Esophagus (tissue), 2 donors: Measurements from ENCODE around the gene SPOP. TPM values are rescaled to one million over a fixed set of nuclear protein-coding genes. Genes with fewer than 3 reads are reported as not detected.
"Not testable (repeated sequence)": the region's sequence is repeated elsewhere in the genome, so short reads cannot be mapped to it uniquely, and the experiment has no call there.

Experiments used
- H3K27ac ChIP-seq, 2 donors: one replicate each; pipeline ENCODE4 v1.5.1; 2013; ENCODE audit warnings: low read depth in 2 of 2, mild to moderate bottlenecking in 2 of 2, inconsistent platforms in 1 of 2, low read length in 1 of 2, moderate library complexity in 1 of 2
- H3K27me3 ChIP-seq, 2 donors: one replicate each; pipeline ENCODE4 v1.6.1; 2013; ENCODE audit warnings: low read length in 2 of 2, control low read depth in 1 of 2, mild to moderate bottlenecking in 1 of 2; ENCODE audit not compliant: insufficient read depth in 2 of 2, control insufficient read depth in 1 of 2
- H3K36me3 ChIP-seq, 2 donors: one replicate each; pipeline ENCODE4 v1.6.1; 2013; ENCODE audit warnings: low read length in 1 of 2; ENCODE audit not compliant: control insufficient read depth in 2 of 2, insufficient read depth in 2 of 2
- H3K4me1 ChIP-seq, 2 donors: one replicate each; pipeline ENCODE4 v1.6.1; 2013; ENCODE audit warnings: low read length in 1 of 2; ENCODE audit not compliant: control insufficient read depth in 2 of 2, insufficient read depth in 2 of 2
- H3K4me3 ChIP-seq, 2 donors: one replicate each; pipeline ENCODE4 v1.5.1; 2013; ENCODE audit warnings: low read length in 2 of 2, mild to moderate bottlenecking in 2 of 2, low read depth in 1 of 2, moderate library complexity in 1 of 2
- H3K9me3 ChIP-seq, 2 donors: one replicate each; pipeline ENCODE4 v1.6.1; 2013; ENCODE audit warnings: mild to moderate bottlenecking in 2 of 2, low read depth in 1 of 2, low read length in 1 of 2, moderate library complexity in 1 of 2; ENCODE audit not compliant: control insufficient read depth in 2 of 2, insufficient read depth in 1 of 2
- WGBS, 2 donors: extraction: QIAGEN DNeasy Blood & Tissue Kit; methylation state at CpG; one replicate each; pipeline ENCODE4 v1.1.7; 2013; 5-methylcytosine and 5-hydroxymethylcytosine counted together
- polyA plus RNA-seq, 2 donors: library from polyadenylated mRNA; stranded (reverse); fragments of 200-250 nt; gene quantifications; one replicate each; pipeline ENCODE4 v1.2.3, GENCODE V29; 2013
- donor health status: healthy with polysubstance abuse.
- donor health status: Bipolar disorder and iron deficiency.

The SPOP gene
- polyA plus RNA-seq, 2 donors: 15.1 to 22.6 TPM

- Histone ChIP-seq H3K4me3 (no peak overlapping the region), H3K9me3 (no peaks in the 10 kb centered on the region), H3K27me3 (no peaks in the 10 kb centered on the region), H3K27ac (peak overlapping the region; percentile 33 to 37), H3K36me3 (no peaks in the 10 kb centered on the region), H3K4me1 (peaks cover 8 to 15% of the 10 kb centered on the region in 2 donors)
- WGBS, 2 donors: 53 to 57% methylated on average over 15 of the region's 15 CpGs
These were observed 104.2 kb downstream of the SPOP start for GRCh38 chr17:49573510-49574322.

GRCh38 chr17:49572806-49573420 lies 105.0 kb downstream of the SPOP start:
- H3K9me3 ChIP-seq: no peaks in the 10 kb centered on the region
- 82 to 85% methylated on average over 6 of the region's 6 CpGs for WGBS, 2 donors
- H3K4me1 ChIP-seq: peaks cover 8 to 20% of the 10 kb centered on the region in 2 donors
- H3K27me3 ChIP-seq: no peaks in the 10 kb centered on the region
- H3K27ac ChIP-seq: no peak overlapping the region
- H3K4me3 ChIP-seq: no peak overlapping the region
- no peaks in the 10 kb centered on the region for H3K36me3 ChIP-seq

GRCh38 chr17:49572226-49572625 lies 105.7 kb downstream of the SPOP start:
- no peak overlapping the region for H3K4me3 ChIP-seq
- H3K36me3 ChIP-seq: no peaks in the 10 kb centered on the region
- H3K9me3 ChIP-seq: no peaks in the 10 kb centered on the region
- H3K4me1 ChIP-seq: peaks cover 8 to 19% of the 10 kb centered on the region in 2 donors
- 83 to 85% methylated on average over 3 of the region's 3 CpGs for WGBS, 2 donors
- H3K27me3 ChIP-seq: no peaks in the 10 kb centered on the region
- no peak overlapping the region for H3K27ac ChIP-seq

GRCh38 chr17:49571764-49572163 lies 106.1 kb downstream of the SPOP start:
- Histone ChIP-seq H3K4me1 (peaks cover 5 to 15% of the 10 kb centered on the region in 2 donors), H3K4me3 (no peak overlapping the region), H3K27me3 (no peaks in the 10 kb centered on the region), H3K36me3 (no peaks in the 10 kb centered on the region), H3K27ac (no peak overlapping the region), H3K9me3 (no peaks in the 10 kb centered on the region)
- WGBS, 2 donors: 35 to 43% methylated on average over 4 of the region's 4 CpGs

- H3K9me3 ChIP-seq: no peaks in the 10 kb centered on the region
- peaks cover under 1 to 13% of the 10 kb centered on the region in 2 donors for H3K4me1 ChIP-seq
- no peaks in the 10 kb centered on the region for H3K36me3 ChIP-seq
- no peak overlapping the region for H3K27ac ChIP-seq
- H3K27me3 ChIP-seq: no peaks in the 10 kb centered on the region
- WGBS, 2 donors: 59 to 63% methylated on average over 6 of the region's 6 CpGs
- no peak overlapping the region for H3K4me3 ChIP-seq
These were observed 106.6 kb downstream of the SPOP start for GRCh38 chr17:49571283-49571682.

GRCh38 chr17:49570540-49571242 lies 107.2 kb downstream of the SPOP start:
- H3K27me3 ChIP-seq: no peaks in the 10 kb centered on the region
- 60 to 61% methylated on average over 11 of the region's 11 CpGs for WGBS, 2 donors
- peaks cover 0 to 12% of the 10 kb centered on the region in 2 donors for H3K4me1 ChIP-seq
- H3K4me3 ChIP-seq: no peak overlapping the region
- peak overlapping the region in 1 of 2 donors; percentile 26 for H3K27ac ChIP-seq
- H3K36me3 ChIP-seq: no peaks in the 10 kb centered on the region
- H3K9me3 ChIP-seq: no peaks in the 10 kb centered on the region

GRCh38 chr17:49568695-49569047 lies 109.2 kb downstream of the SPOP start:
- not testable (repeated sequence) for H3K36me3 ChIP-seq, H3K27ac ChIP-seq, H3K27me3 ChIP-seq, H3K4me3 ChIP-seq, H3K4me1 ChIP-seq, H3K9me3 ChIP-seq
- WGBS, 2 donors: 72 to 80% methylated on average over 7 of the region's 7 CpGs

- Histone ChIP-seq H3K4me1 (peaks cover 0 to 10% of the 10 kb centered on the region in 2 donors), H3K27ac (peak overlapping the region; percentile 14 to 40), H3K9me3 (no peaks in the 10 kb centered on the region), H3K4me3 (peak overlapping the region; percentile 32 to 40), H3K27me3 (no peaks in the 10 kb centered on the region), H3K36me3 (no peaks in the 10 kb centered on the region)
- WGBS, 2 donors: 9 to 14% methylated on average over 42 of the region's 42 CpGs
These were observed 109.8 kb downstream of the SPOP start for GRCh38 chr17:49567871-49568694.

GRCh38 chr17:49567104-49567521 lies 110.8 kb downstream of the SPOP start:
- no peaks in the 10 kb centered on the region for H3K9me3 ChIP-seq
- H3K4me1 ChIP-seq: peaks cover 0 to 10% of the 10 kb centered on the region in 2 donors
- H3K36me3 ChIP-seq: no peaks in the 10 kb centered on the region
- peak overlapping the region in 1 of 2 donors; percentile 57 for H3K27ac ChIP-seq
- no peaks in the 10 kb centered on the region for H3K27me3 ChIP-seq
- no peak overlapping the region for H3K4me3 ChIP-seq
- WGBS, 2 donors: 79 to 81% methylated on average over 9 of the region's 9 CpGs
